IMR-90 (cell line): Measurements from ENCODE around the gene MAGI2. TPM values are rescaled to one million over a fixed set of nuclear protein-coding genes. Genes with fewer than 3 reads are reported as not detected.

Source experiments
- ATAC-seq: fragments of 200-7000 bp; cut with Tn5 transposase; 2 replicates; pipeline ENCODE4 v1.9.1; 2020; ENCODE audit warnings: low read depth, mild to moderate bottlenecking, moderate library complexity
- BruUV-seq: library from RNA; stranded (reverse); fragments of 400-500 nt; replicated peaks from 2 replicates; lab custom pipeline; 2021; lab: Mats Ljungman, UMichigan
- CTCF ChIA-PET: fragments of 300-600 bp; formaldehyde crosslinking; extraction: SDS; loops from one replicate; lab custom pipeline; 2021; ENCODE audit warnings: antibody characterized with exemption; lab: Yijun Ruan, JAX
- POLR2A ChIA-PET: fragments of 300-600 bp; sonication (Branson Sonifier 250); formaldehyde crosslinking; loops from one replicate; lab custom pipeline; 2022; ENCODE audit warnings: antibody characterized with exemption; ENCODE audit not compliant: unreplicated experiment; lab: Charles Lee
- DNase-seq: peaks from one replicate; pipeline ENCODE4 v3.0.0; 2013
- H2AFZ ChIP-seq: replicated peaks from 2 replicates; pipeline ENCODE3; 2013; ENCODE audit warnings: low read length, mild to moderate bottlenecking; ENCODE audit not compliant: poor library complexity
- H2AK5ac ChIP-seq: 2 replicates; pipeline ENCODE4 v1.6.1; 2013; ENCODE audit warnings: low read depth, low read length, inconsistent platforms
- H2AK9ac ChIP-seq: replicated peaks from 2 replicates; pipeline ENCODE3; 2013; ENCODE audit warnings: mild to moderate bottlenecking, low read depth, low read length, moderate library complexity; ENCODE audit not compliant: poor library complexity
- H2BK120ac ChIP-seq: 2 replicates; pipeline ENCODE4 v1.6.1; 2013; ENCODE audit warnings: low read depth, low read length, inconsistent platforms
- H2BK15ac ChIP-seq: 3 replicates; pipeline ENCODE4 v1.6.1; 2013; ENCODE audit warnings: low read depth, low read length, inconsistent platforms
- H2BK20ac ChIP-seq: 2 replicates; pipeline ENCODE4 v1.6.1; 2013; ENCODE audit warnings: low read depth, mild to moderate bottlenecking, inconsistent platforms, low read length, moderate library complexity
- H2BK5ac ChIP-seq: 2 replicates; pipeline ENCODE4 v1.6.1; 2013; ENCODE audit warnings: mild to moderate bottlenecking, low read depth, low read length, inconsistent platforms; ENCODE audit not compliant: poor library complexity, severe bottlenecking
- H3K14ac ChIP-seq: replicated peaks from 2 replicates; pipeline ENCODE4 v1.6.1; 2013; ENCODE audit warnings: low read depth, low read length, inconsistent platforms
- H3K18ac ChIP-seq: 2 replicates; pipeline ENCODE4 v1.6.1; 2013; ENCODE audit warnings: low read depth, low read length, control low read depth
- H3K23ac ChIP-seq: 2 replicates; pipeline ENCODE4 v1.6.1; 2013; ENCODE audit warnings: low read depth, low read length, inconsistent platforms
- H3K27ac ChIP-seq: 2 replicates; pipeline ENCODE4 v1.5.1; 2013; ENCODE audit warnings: mild to moderate bottlenecking, control low read depth, low read length; ENCODE audit not compliant: insufficient read depth
- H3K27me3 ChIP-seq: 2 replicates; pipeline ENCODE4 v1.6.1; 2013; ENCODE audit warnings: low read length; ENCODE audit not compliant: control insufficient read depth, insufficient read depth
- H3K36me3 ChIP-seq: 2 replicates; pipeline ENCODE4 v1.6.1; 2013; ENCODE audit warnings: low read length, mixed read lengths; ENCODE audit not compliant: control insufficient read depth, insufficient read depth
- H3K4ac ChIP-seq: 2 replicates; pipeline ENCODE4 v1.6.1; 2013; ENCODE audit warnings: low read depth, low read length, inconsistent platforms
- H3K4me1 ChIP-seq: 2 replicates; pipeline ENCODE4 v1.6.1; 2013; ENCODE audit warnings: low read length, mixed read lengths; ENCODE audit not compliant: control insufficient read depth, insufficient read depth
- H3K4me2 ChIP-seq: 2 replicates; pipeline ENCODE4 v1.6.1; 2013; ENCODE audit warnings: low read depth, mild to moderate bottlenecking, control low read depth, low read length, moderate library complexity
- H3K4me3 ChIP-seq: 2 replicates; pipeline ENCODE4 v1.5.1; 2013; ENCODE audit warnings: low read depth, mild to moderate bottlenecking, control low read depth, low read length, moderate library complexity; ENCODE audit not compliant: insufficient read depth
- H3K56ac ChIP-seq: 2 replicates; pipeline ENCODE4 v1.6.1; 2013; ENCODE audit warnings: low read length, inconsistent platforms; ENCODE audit not compliant: insufficient read depth; ENCODE audit errors: extremely low read depth
- H3K79me1 ChIP-seq, 2 experiments: 2 replicates each; pipeline ENCODE4 v1.6.1; 2013; ENCODE audit warnings: low read length in 2 of 2, inconsistent platforms in 1 of 2, low read depth in 1 of 2
- H3K9ac ChIP-seq: 2 replicates; pipeline ENCODE4 v1.6.1; 2013; ENCODE audit warnings: low read depth, low read length, control low read depth
- H3K9me1 ChIP-seq: 2 replicates; pipeline ENCODE4 v1.6.1; 2013; ENCODE audit warnings: low read length, inconsistent platforms; ENCODE audit not compliant: insufficient read depth
- H3K9me3 ChIP-seq: 2 replicates; pipeline ENCODE4 v1.6.1; 2013; ENCODE audit warnings: low read length; ENCODE audit not compliant: control insufficient read depth, insufficient read depth
- H4K20me1 ChIP-seq: 2 replicates; pipeline ENCODE4 v1.6.1; 2013; ENCODE audit warnings: low read length, inconsistent platforms; ENCODE audit not compliant: insufficient read depth
- H4K5ac ChIP-seq: 2 replicates; pipeline ENCODE4 v1.6.1; 2013; ENCODE audit warnings: mild to moderate bottlenecking, low read depth, low read length, control low read depth
- H4K8ac ChIP-seq, 2 experiments: 2 replicates each; pipeline ENCODE4 v1.6.1; 2013; ENCODE audit warnings: low read depth in 2 of 2, low read length in 2 of 2, control low read depth in 1 of 2, inconsistent platforms in 1 of 2
- H4K91ac ChIP-seq: 2 replicates; pipeline ENCODE4 v1.6.1; 2013; ENCODE audit warnings: low read depth, low read length, inconsistent platforms; ENCODE audit not compliant: insufficient read depth
- MAFK ChIP-seq: IDR thresholded peaks from 2 replicates; pipeline ENCODE4 v1.6.1; 2012; ENCODE audit warnings: low read depth, low read length, improper control_type of control experiment
- MAZ ChIP-seq: IDR thresholded peaks from 2 replicates; pipeline ENCODE4 v1.6.1; 2012; ENCODE audit warnings: low read depth, mild to moderate bottlenecking, low read length, improper control_type of control experiment, moderate library complexity, borderline replicate concordance
- dilution Hi-C: fragments of 300-500 bp; cut with HindIII; formaldehyde crosslinking; loops from one replicate; pipeline ENCODE4 v1.14.3; 2018; ENCODE audit warnings: low sequenced_read_pairs; ENCODE audit not compliant: unreplicated experiment
- in situ Hi-C: fragments of 300-500 bp; cut with MboI; formaldehyde crosslinking; loops from 3 replicates; pipeline ENCODE4 v1.14.3; 2019; ENCODE audit warnings: low sequenced_read_pairs, inconsistent platforms, mixed read lengths
- intact Hi-C: fragments of 100-400 bp; cut with micrococcal nuclease; formaldehyde crosslinking; loops from 2 replicates; pipeline ENCODE4 v1.10.0; 2022
- polyA plus RNA-seq, 3 experiments: library from polyadenylated mRNA; depleted of rRNA; stranded (reverse); fragments of >200 nt; gene quantifications; 2 replicates each; pipeline ENCODE4 v1.2.3, GENCODE V29; 2012; ENCODE audit warnings: low replicate concordance in 1 of 3
- total RNA-seq: library from RNA; depleted of rRNA; stranded (reverse); fragments of >200 nt; gene quantifications from 2 replicates; pipeline ENCODE4 v1.2.3, GENCODE V29; 2012
- TF ChIP-seq, protein P1 (sequence below): conservative IDR thresholded peaks from 2 replicates; pipeline ENCODE4 v1.5.1; 2012; ENCODE audit warnings: mild to moderate bottlenecking, low read depth, low read length, improper control_type of control experiment

The MAGI2 gene
- total and polyA plus RNA-seq, 2 of the 4 experiments (the other 2 are of a cell fraction), result 2.5 to 17.9 TPM

DNA sequence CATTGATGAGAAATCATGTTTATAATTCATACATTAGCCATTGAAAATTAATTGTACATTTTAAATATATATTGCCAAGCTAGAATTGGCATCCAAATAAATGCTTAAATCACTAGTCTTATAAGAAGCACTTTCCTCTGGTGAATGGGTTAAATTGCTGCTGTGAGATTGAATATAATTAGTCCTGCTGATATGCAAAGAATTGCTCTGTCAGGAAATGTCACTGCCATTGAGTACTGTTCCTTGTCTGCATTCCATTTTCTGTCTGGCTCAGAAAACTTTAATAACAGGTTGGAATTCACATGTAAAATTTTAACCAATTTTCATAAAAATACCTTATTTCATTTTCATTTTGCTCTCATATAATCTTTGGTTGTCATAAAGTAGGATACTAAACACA, 589.1 kb downstream of the MAGI2 start:
- ATAC-seq, result no peak
- Histone ChIP-seq H3K9me1 (no peaks in the 10 kb centered on the region), H3K4me2 (no peak overlapping the region), H3K79me1 (0 out of 4 replicates have a peak, but pooled peaks cover 0 to 4% of the 10 kb centered on the region in 2 experiments), H3K4ac (no peak overlapping the region), H2BK20ac (no peak overlapping the region), H2AK5ac (no peak overlapping the region), H3K23ac (no peak overlapping the region), H3K27ac (no peak overlapping the region), H2BK120ac (no peak overlapping the region), H3K14ac (no peak overlapping the region), H4K20me1 (no peaks in the 10 kb centered on the region), H2AFZ (no peak overlapping the region), H3K4me3 (no peak overlapping the region), H3K9ac (no peak overlapping the region), H4K5ac (no peak overlapping the region), H3K18ac (no peak overlapping the region), H3K36me3 (no peaks in the 10 kb centered on the region), H3K56ac (no peak overlapping the region; the same call in 1 of the 2 replicates), H2AK9ac (no peak overlapping the region), H2BK5ac (no peak overlapping the region), H3K27me3 (no peaks in the 10 kb centered on the region), H3K4me1 (peaks cover 4% of the 10 kb centered on the region), H3K9me3 (no peaks in the 10 kb centered on the region), H2BK15ac (no peak overlapping the region), H4K91ac (no peak overlapping the region), H4K8ac (no peak overlapping the region)
- in situ Hi-C loops (no loop called here), dilution Hi-C loops (no loop called here), intact Hi-C loops (no loop called here)
- ChIA-PET CTCF (no interaction called here), POLR2A (no interaction called here)
- no peak for DNase-seq
- no peak for TF ChIP-seq MAFK
- no peak for TF ChIP-seq MAZ
- TF ChIP-seq, protein P1, sequence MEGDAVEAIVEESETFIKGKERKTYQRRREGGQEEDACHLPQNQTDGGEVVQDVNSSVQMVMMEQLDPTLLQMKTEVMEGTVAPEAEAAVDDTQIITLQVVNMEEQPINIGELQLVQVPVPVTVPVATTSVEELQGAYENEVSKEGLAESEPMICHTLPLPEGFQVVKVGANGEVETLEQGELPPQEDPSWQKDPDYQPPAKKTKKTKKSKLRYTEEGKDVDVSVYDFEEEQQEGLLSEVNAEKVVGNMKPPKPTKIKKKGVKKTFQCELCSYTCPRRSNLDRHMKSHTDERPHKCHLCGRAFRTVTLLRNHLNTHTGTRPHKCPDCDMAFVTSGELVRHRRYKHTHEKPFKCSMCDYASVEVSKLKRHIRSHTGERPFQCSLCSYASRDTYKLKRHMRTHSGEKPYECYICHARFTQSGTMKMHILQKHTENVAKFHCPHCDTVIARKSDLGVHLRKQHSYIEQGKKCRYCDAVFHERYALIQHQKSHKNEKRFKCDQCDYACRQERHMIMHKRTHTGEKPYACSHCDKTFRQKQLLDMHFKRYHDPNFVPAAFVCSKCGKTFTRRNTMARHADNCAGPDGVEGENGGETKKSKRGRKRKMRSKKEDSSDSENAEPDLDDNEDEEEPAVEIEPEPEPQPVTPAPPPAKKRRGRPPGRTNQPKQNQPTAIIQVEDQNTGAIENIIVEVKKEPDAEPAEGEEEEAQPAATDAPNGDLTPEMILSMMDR, result no peak
- BruUV-seq, result no TSS peak
